NCI-H1105 treated with DMSO at 0.1 percent for 48 hours (cell line): ENCODE measurements around the gene CSN2.
"Not testable (repeated sequence)": the region's sequence is repeated elsewhere in the genome, so short reads cannot be mapped to it uniquely, and the experiment has no call there.

Experiments
- DNase-seq: peaks from one replicate; lab custom pipeline; 2025; lab: John Stamatoyannopoulos, UW

CSN2 gene, protein sequence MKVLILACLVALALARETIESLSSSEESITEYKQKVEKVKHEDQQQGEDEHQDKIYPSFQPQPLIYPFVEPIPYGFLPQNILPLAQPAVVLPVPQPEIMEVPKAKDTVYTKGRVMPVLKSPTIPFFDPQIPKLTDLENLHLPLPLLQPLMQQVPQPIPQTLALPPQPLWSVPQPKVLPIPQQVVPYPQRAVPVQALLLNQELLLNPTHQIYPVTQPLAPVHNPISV

DNA sequence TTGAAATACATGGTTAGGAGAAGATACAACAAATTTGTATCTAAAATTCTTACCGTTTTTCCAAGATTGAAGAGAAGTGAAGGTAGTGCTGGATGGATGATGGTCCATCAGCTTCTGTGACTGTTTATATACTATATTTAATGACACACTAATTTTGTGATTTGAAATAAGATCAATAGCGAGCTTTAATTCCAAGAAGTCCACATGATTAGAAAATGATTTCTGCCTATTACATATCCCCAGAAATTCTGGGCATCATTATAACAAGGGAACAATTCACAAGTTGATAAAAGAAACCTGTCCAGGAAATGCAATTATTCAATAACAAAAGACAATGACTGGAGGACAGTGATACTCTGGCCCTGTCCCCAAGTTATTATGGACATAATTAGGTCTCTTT, at the start of gene CSN2:
Gene CSN2 (minus strand): TSS at position 101 of the 400 bp plus-strand sequence. CDS start 4,733 bp downstream, outside the sequence.
- no peak for DNase-seq

DNA sequence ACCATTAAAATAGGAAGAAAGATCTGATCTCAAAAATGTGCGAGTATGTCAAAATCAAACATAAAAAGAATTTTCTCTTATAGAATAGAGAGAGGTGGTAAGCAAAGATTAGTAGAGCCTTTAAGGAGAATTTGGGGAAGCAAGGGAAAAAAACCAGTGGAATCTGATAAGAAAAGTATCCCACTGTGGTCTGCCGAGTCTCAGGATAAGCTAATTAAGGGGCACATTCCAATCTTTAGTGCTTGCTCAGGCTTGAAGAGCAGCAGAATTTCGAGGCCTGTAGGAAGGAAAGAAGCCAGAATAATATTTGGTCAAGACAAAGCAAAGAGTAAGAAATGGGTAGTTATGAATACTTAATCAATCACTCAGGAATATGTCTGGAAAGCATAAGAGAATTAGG, 43.2 kb upstream of the CSN2 start:
- DNase-seq, result no peak

DNA sequence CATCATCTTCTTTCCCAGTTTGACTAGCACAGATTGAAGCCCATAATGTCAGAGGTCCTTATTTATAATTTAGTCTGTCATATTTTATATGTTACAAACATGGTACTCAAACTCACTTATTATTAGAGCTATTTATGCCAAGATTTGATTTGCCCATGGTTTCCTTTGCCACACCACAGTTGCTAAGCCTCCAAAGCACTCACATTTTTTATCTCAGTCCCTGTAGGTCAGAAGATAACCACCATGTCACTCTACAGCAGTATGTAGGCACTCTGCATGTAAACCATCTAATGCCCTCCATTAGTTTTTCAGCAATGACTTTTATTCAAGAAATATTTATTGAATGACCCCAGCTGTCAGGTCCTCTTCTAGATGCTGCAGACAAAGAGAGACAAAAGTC, 37.0 kb upstream of the CSN2 start:
- no peak for DNase-seq

DNA sequence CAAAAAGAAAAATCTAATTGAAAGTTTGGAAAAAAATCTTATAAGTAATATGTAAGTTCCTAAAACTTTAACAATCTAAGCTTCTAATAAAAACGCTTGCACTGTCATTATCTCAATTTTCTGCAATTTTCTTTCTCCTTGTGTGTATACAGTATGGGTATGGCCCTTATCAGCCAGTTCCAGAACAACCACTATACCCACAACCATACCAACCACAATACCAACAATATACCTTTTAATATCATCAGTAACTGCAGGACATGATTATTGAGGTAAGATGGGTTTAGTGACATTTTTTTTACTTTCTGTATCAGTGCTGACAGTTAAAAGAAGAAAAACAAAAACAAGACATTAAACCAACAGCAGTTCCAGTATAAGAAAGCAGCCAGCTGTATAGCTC, 35.2 kb upstream of the CSN2 start:
- no peak for DNase-seq

DNA sequence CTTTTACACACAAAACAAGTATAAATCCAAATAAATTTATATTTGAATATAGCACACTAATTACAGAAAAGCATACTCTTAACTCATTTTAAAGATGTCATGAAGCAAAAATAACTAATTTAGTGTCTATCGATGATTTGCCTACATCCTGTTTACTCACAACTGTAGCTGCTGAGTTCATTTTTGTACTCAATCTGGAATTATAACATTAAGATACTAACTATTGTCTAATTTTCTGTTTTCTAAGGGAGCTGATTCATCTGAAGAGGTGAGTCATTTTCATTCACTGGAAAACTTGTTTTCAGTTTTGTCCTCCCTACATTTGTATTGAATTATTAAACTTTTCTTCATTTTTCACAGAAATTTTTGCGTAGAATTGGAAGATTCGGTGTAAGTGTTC, 33.9 kb upstream of the CSN2 start:
- no peak for DNase-seq

DNA sequence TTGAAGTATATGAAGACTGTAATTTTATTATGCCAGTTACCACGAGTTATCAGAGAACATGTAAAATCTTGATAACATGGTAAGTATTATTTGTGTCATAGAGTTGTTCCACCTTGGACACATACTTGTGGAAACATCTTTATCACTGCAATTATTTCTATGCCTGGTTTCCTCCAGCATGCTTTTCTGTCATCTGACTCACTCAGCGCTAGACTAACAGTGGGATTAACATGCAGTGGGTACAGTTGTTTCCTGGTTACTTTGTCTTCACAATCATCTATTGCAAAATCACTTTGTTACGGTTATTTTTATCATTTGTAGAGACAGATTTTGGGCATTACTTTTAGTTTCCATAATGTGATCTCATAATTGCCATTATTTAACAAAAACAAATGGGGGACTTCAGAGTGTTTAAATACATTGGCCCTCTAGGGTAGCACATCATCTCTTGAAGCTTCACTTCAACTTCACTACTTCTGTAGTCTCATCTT, 30.0 kb upstream of the CSN2 start, which contains the start of gene STATH:
Gene STATH (plus strand): TSS at position 441 of the 491 bp plus-strand sequence. CDS start 2,472 bp downstream, outside the sequence.
- DNase-seq, result no peak

DNA sequence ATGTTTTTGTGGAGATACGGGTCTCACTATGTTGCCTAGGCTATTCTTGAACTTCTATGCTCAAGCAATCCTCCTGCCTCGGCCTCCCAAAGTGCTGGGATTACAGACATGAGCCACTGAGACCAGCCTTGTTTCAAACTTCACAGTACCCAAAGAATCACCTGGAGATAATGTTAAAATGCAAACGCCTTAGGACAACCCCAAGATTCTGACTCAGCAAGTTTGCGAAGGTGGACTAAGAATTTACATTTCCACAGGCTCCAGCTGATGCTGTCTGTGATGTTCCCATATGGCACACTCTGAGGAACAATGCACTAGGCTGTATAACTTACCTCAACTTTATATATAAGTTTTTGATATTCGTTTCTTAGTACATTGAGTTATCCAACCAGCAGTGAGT, 29.3 kb upstream of the CSN2 start:
- no peak for DNase-seq

DNA sequence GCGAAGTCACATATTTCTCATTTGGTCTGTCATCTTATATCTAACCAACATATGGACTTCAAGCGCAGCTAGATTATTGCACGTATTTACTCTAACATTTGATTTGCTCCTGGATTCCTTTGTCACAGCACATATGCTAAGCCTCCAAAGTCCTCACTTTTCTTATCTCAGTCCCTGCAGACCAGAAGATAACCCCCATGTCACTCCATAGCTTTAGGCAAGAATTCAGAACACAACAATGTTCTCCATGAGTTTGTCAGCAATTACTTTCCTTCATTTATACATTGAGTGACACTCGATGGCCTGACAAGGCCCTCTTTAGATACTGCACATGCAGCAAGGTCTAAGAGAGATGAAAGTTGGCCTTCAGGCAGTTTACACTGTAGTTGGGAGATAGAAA, 25.5 kb upstream of the CSN2 start:
- no peak for DNase-seq

DNA sequence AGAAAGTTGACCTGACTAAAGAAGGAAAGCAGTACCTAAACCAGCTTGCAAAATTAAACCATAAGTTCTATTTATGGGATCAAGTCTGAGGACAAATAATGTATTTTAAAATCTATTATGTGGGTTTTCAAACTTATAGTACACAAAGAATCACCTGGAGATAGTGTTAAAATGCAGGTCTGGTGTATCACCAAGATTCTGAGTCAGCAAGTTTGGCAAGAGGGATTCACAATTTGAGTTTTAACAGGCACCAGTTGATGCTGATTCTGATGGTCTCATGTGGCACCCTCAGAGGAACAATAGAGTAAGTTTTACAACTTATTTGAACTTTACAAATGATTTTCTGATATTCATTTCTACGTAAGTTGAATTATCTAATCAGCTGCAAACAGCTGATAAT, 21.1 kb upstream of the CSN2 start:
- DNase-seq, result no peak

DNA sequence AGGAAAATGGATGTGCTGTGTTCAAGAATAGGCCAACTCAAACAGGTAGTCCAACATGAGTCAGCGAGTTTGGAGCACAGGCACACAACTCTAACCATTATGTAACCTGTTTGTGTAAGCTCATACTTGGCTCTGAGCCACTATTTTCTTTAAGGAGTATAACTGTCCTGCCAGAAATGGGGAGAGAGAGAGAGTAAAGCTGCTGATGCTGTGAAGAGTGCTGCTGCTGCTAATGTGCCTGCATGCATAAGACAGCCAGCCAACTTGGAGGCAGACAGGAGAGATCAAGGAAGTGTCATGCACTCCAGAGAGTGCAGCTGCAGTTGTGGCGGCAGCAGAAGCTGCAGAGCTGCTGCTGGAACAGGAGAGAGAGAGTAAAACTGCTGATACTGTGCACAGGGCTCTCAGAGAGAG, 18.5 kb upstream of the CSN2 start:
- peak; percentile 34 for DNase-seq

DNA sequence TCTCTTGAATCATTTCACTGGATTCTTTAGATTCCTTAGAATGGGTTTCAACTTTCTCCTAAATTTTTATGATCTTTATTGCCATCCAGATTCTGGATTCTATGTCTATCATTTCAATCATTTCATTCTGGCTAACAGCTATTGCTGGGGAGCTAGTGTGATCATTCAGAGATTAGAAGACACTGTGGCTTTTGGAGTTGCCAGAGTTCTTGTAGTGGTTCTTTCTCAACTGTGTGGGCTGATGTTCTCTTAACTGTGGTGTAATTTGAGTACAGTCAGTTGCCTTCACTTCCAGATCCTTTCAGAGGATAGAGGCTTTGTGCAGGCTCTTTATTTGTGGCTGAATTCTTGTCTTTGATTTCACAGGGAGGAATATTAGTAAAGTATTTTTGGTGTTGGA, 12.1 kb upstream of the CSN2 start:
- no peak for DNase-seq

DNA sequence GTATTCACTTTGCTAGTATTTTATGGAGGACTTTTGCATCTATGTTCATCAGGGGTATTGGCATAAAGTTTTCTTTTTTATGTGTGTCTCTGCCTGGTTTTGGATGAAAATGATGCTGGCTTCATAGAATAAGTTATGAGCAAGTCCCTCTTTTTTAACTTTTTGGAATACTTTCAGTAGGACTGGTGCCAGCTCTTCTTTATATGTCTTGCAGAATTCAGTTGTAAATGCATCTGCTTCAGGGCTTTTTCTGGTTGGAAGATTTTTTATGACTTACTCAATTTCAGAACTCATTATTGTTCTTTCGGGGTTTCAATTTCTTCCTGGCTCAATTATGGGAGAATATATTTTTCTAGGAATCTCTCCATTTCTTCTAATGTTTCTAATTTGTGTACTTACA, 9.1 kb upstream of the CSN2 start:
- DNase-seq, result no peak

DNA sequence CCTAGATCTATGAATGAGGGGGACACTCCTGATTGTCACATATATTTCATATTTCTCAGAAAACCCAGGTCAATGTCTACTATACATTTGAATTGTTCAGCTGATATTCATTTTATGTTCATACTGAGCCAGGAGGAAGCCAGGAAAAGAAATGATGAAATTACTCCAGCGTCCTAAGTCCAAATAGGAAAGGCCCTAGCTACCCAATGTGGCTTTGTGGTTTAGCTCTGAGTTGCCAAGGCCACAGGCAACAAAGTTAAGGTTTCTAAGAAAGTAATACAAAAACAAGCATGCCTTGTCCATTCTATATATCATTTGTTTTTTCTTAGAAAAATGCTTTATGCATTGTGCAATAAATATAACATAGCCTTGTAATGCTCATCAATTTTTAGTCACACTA, 4.5 kb upstream of the CSN2 start:
- DNase-seq, result no peak

DNA sequence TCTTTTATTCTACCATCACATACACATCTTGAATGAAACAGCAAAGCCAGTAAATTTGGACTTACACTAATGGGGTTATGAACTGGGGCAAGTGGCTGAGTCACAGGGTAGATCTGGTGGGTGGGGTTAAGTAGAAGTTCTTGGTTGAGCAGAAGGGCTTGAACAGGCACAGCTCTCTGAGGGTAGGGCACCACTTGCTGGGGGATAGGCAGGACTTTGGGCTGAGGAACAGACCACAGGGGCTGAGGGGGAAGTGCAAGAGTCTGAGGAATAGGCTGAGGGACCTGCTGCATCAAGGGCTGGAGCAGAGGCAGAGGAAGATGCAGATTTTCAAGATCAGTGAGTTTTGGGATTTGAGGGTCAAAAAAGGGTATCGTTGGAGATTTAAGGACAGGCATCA, 8.3 kb downstream of the CSN2 start:
- no peak for DNase-seq

DNA sequence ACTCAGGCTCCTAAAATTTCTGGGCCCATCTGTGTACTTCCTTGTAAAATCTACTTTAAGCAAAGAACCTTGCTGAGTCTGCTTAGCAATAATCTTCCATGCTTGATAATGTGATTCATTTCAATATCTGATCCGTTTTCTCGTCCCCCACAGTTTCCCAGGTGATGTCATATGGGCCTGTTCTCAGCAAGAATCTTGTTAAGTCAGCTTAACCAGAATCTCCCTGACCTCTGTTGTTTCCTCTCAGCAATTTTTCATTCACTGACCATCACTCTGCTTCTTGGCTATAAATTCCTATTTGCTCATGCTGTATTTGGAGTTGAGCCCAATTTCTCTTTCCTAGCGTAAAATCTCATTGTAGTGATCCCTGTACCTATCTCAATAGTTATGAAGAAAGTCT, 13.9 kb downstream of the CSN2 start:
- DNase-seq, result no peak

DNA sequence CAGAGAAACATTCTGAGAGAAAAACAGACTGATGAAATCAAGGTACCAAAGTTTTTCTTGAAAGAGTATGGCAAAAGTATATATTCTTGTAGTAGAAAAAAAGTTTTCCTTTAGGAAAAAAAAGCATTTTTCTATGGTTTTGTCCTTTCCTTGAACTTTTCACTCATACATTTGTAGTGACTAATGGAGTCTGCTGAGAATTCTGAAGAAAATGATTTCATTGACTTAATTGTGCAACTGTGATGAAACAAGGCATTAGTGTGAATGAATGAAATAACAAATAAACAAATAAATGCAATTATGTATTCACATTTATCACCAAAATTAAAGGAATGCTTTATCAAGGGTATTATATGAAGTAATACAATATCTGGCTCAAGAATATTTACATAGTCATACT, 29.0 kb downstream of the CSN2 start:
- DNase-seq, result no peak

DNA sequence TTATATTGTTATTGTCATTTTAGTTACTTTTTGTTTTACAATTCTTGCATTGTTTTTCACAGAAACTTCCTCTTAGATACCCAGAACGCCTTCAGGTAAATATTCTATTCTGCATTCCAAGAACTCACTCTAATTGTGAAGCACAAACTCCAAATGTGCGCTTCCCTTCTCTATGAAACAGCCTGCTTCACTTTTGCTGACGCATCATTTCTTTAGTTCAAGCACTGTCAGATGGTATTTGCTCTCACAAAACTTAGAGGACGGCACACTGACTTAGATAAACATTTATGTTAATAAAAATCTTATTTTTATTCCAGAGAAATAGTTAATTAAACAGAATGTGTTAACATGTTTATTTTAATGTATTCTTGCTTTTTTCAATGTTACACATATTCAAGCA, 31.4 kb downstream of the CSN2 start:
- no peak for DNase-seq

DNA sequence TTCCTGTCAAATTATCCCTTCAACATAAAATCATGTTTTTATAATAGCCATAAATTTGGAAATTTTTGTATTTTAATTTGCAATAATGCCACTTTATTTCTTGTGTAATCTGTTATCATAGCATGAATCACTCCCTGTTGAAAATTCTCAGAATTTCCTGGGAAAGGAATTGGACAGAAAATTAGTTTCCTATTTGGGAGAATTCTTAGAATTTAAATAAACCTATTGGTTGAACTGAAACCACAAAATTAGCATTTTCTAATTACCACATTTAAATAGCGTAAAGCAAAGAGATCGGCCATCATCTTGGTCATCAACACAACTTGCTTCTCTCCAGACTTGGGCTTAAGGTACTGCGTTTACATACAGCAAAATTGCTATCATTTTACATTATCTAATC, 34.8 kb downstream of the CSN2 start, which contains the start of gene CSN1S1:
Gene CSN1S1 (plus strand): TSS at position 301 of the 400 bp plus-strand sequence. CDS start 1,488 bp downstream, outside the sequence.
- DNase-seq, result no peak

DNA sequence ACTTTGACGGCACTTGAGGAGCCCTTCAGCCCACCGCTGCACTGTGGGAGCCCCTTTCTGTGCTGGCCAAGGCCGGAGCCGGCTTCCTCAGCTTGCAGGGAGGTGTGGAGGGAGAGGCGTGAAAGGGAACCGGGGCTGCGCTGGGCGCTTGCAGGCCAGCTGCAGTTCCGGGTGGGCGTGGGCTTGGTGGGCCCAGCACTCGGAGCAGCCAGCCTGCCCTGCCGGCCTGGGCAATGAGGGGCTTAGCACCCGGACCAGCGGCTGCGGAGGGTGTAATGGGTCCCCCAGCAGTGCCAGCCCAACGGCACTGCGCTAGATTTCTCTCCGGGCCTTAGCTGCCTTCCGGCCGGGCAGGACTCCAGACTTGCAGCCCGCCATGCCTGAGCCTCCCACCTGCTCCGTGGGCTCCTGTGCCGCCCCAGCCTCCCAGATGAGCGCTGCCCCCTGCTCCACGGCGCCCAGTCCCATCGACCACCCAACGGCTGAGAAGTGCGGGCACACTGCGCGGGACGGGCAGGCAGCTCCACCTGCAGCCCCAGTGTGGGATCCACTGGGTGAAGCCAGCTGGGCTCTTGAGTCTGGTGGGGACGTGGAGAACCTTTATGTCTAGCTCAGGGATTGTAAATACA, 41.6 kb downstream of the CSN2 start:
- not testable (repeated sequence) for DNase-seq

DNA sequence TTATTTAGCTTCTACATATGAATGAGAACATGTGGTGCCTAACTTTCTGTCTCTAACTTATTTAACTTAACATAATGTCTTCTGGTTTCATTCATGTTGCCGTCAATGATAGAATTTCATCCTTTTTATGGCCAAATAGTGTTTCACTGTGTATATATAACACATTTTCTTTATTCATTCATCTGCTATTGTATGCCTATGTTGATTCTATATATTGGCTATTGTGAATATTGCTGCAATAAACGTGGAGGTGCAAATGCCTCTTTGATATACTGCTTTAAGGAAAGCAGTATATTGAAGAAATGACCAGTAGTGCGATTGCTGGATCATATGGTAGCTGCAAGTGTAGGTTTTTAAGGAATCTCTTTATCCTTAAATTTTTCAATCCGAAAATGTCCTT, 44.7 kb downstream of the CSN2 start:
- DNase-seq, result no peak

DNA sequence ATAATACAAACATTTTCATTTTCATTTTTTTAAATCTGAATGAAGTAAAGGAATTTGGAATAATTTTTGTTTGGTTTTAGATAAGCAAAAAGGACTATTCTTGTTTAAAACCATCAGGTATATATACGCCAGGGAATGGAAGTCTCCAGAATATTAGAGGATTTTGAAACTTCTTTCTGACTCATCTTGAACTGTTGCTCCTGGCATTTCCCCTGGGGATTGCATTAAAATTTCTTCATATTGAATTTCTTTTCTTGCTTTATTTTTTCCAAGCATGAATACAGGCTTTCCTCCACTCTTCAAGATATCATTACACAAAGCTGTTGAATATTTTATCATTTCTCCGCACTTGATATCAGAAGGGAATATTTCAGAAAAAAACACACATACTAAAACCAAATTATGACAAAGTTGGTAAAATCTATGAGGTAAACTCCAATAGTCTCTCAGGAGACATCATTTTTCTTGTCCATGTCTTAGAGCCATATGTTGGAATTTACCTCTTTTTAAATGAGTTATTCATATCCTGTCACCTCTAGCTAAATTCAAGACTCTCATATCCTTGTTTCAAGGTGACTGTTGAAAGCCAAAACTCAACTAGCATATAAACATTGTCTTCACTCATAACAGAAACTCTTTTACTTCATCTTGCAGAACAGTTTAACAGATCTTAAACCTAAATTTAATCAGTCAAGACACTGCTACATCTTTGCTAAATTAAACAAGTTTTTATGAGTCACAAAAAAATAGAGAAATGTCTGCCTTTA, 55.3 kb downstream of the CSN2 start:
- DNase-seq, result no peak

DNA sequence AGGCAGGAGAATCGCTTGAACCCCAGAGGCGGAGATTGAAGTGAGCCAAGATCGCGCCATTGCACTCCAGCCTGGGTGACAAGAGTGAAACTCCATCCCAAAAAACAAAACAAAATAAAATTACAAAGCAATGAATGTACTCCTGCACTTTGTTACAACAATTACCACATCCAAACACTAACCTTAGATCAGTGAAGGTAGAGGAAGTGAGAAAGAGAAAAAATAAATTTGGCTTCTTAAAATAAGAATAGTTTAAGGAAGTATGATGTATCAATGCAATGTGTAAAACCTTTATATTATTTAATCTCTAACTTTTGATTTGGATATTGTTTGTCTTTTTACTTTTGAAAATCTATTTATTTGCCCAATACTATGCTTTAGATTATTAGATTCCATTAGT, 56.3 kb downstream of the CSN2 start:
- no peak for DNase-seq

DNA sequence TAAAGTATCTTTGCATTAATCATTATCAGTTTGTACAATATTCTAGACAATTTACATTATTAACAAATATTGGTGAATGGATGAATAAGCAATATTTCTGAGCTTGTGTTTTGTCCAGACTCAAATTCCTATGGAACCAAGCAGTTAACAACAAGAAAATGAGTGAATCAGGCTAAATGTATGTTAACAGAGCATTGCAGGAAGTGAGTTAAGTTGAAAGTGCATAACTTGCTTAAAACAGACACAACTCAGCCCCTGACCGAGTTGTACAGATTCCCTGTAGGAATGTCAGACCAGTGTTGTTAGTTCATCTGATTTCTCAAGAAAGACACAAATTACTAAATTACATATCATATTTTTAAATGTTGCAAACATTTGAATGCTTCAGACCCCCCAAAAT, 58.4 kb downstream of the CSN2 start:
- no peak for DNase-seq
